Measurements from ENCODE around the gene ANTXR2. TPM values are rescaled to one million over a fixed set of nuclear protein-coding genes. Genes with fewer than 3 reads are reported as not detected.

ANTXR2 gene
- total and polyA plus RNA-seq, 5 experiments from 2014 or later = 11.4 to 22.1 (median 19.3) TPM

DNA sequence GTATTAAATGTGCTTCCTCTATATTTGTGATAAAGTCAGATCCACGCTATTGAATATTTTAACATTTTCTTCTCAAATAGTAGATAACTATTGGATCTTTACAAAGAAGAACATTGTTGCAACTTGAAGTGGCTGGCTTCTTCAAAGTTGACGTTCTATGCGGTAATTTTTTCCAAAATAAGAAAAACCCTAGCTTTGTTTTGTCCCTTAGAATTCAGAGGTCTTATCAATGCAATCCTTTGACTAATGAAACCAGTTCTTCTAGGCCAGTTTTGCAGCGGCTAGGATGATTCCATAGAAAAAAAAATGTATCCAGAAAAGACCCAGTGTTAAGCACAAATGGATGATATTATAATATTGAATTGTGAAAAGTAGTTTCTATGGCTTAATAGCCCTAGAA lies 89.6 kb downstream of the ANTXR2 start:
- H3K36me3 Mint-ChIP-seq = peaks cover 5 to 26% (median 12%) of the 10 kb centered on the region in 3 donors
- no peak overlapping the region for H3K27ac Mint-ChIP-seq
- peaks cover under 1 to 7% (median 2%) of the 10 kb centered on the region in 4 donors for H3K4me1 Mint-ChIP-seq
- DNase-seq (no peak), ATAC-seq (no peak)
- peaks cover 0 to under 1% (median 0%) of the 10 kb centered on the region in 9 donors for H3K9me3 Mint-ChIP-seq
- H3K27me3 Mint-ChIP-seq = no peaks in the 10 kb centered on the region
- POLR2A ChIA-PET = no interaction called here
- H3K4me3 Mint-ChIP-seq = no peak overlapping the region

- Mint-ChIP-seq H3K27me3 (no peaks in the 10 kb centered on the region), H3K27ac (no peak overlapping the region), H3K4me1 (peaks cover 0 to 3% (median 0%) of the 10 kb centered on the region in 4 donors), H3K36me3 (peaks cover 6 to 33% (median 17%) of the 10 kb centered on the region in 3 donors), H3K4me3 (no peak overlapping the region), H3K9me3 (no peaks in the 10 kb centered on the region)
- ATAC-seq (no peak), DNase-seq (no peak)
- POLR2A ChIA-PET = no interaction called here
These were observed 90.3 kb downstream of the ANTXR2 start for GRCh38 chr4:79982601-79983322.

DNA sequence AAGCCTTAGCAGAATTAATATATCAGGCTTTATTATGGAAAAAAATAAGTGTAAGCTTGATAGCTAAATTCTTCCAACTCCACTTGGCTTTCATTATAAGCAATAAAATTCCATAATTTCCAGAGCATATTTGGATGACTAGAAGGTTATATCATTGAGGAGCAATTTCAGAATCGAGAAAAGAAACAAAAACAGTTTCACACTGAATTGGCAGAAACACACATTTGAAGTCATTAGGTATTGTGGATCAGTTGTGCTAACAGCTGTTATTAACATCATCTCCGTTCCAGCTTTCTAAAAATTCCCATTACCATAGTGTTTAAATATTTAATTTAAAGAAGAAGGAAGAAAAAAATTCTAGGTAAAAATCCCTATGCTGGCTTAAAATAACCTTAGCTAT lies 92.6 kb downstream of the ANTXR2 start:
- POLR2A ChIA-PET = interaction anchor here (1.0 kb wide), 1 partner anchor 15 kb away, joined by 3 read pairs; no protein-coding TSS in a partner anchor
- H3K27me3 Mint-ChIP-seq = no peaks in the 10 kb centered on the region
- DNase-seq (no peak), ATAC-seq (no peak)
- no peaks in the 10 kb centered on the region for H3K4me1 Mint-ChIP-seq
- no peak overlapping the region for H3K27ac Mint-ChIP-seq
- no peaks in the 10 kb centered on the region for H3K9me3 Mint-ChIP-seq
- no peak overlapping the region for H3K4me3 Mint-ChIP-seq
- H3K36me3 Mint-ChIP-seq = peaks cover 11 to 56% (median 38%) of the 10 kb centered on the region in 3 donors

DNA sequence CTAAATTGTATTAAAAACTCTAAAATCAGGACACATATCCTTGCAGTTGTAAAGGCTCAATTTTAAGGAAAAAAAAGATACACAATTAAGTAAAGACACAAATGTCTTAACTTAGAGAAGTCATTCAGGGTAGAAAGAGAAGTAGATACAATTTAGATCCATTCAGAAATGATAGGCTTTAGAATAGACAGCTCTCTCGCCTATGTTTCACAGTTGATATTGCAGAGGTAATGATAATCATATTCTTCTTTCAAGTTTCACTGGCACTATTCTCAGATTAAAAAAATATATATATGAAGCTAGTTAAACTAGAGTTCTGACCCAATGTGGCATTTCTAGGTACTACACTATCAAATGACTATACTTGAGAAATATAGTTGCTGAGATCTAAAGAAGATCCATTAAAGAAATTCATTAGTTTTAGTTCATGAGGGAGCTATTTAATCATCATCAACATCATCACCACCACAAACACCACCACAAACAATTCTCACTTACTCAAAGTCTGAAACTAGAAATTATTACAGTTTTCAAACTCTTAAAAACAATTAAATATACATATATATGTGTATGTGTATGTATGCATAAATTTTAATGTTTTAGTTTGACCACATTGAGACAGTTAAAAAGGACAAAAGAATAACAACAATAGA lies 93.1 kb downstream of the ANTXR2 start:
- Mint-ChIP-seq H3K4me3 (no peak overlapping the region), H3K4me1 (no peaks in the 10 kb centered on the region), H3K27me3 (no peaks in the 10 kb centered on the region), H3K9me3 (no peaks in the 10 kb centered on the region), H3K27ac (no peak overlapping the region), H3K36me3 (peaks cover 11 to 60% (median 40%) of the 10 kb centered on the region in 3 donors)
- ATAC-seq (no peak), DNase-seq (no peak)
- POLR2A ChIA-PET = interaction anchor here (1.0 kb wide), 1 partner anchor 14 kb away, joined by 3 read pairs; no protein-coding TSS in a partner anchor

GRCh38 chr4:79977131-79977840 lies 95.7 kb downstream of the ANTXR2 start:
- Mint-ChIP-seq H3K9me3 (peaks cover 0 to 4% (median 0%) of the 10 kb centered on the region in 9 donors), H3K27me3 (no peaks in the 10 kb centered on the region), H3K4me1 (no peaks in the 10 kb centered on the region), H3K36me3 (peaks cover 13 to 64% (median 51%) of the 10 kb centered on the region in 3 donors), H3K4me3 (no peak overlapping the region), H3K27ac (no peak overlapping the region)
- ATAC-seq (no peak), DNase-seq (no peak)
- POLR2A ChIA-PET = no interaction called here

DNA sequence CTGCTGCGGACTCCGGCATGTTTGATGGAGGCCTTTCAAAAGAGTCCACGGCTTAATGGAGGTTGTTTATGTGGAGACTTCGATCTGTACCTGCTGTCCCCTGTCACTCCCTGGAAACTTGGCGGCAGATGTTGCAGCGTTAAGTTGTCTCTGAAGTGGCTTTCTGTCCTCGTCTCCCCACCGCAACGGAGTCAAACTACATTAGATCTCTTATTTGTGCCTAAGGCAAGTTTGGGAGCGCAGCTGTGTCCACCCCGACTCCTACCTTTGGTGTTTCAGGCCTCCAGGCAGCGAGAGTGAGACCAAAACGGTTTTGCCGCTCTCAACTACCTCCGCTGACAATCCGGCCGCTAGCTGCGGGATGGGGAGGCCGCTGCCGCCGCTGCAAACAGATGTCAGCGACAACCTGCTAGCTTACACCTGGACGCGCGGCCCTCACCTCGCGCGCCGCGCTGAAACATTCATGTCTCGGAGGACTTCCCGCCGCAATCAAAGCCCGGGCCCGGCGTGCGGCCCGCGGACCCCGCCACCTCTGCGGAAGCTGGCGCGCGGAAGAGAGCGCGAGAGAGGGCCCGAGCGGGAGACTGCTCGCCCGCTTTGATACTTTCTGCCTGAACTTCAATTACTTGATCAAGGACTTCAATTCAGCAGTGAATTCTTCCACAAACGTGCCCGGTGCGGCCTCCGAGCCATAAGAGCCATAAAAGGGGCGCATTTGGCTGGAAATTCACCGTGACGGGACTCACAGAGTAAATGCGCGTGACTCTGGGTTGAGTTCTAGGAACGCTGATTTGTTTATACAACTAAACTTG lies 108.4 kb downstream of the ANTXR2 start:
- ATAC-seq (no peak), DNase-seq (peak in 1 of 10 donors; percentile 54)
- POLR2A ChIA-PET = no interaction called here
- Mint-ChIP-seq H3K9me3 (peaks cover 0 to 4% (median 0%) of the 10 kb centered on the region in 9 donors), H3K27ac (no peak overlapping the region), H3K27me3 (no peaks in the 10 kb centered on the region), H3K4me3 (no peak overlapping the region), H3K4me1 (no peaks in the 10 kb centered on the region), H3K36me3 (peaks cover 0 to 25% (median 15%) of the 10 kb centered on the region in 3 donors)

- Mint-ChIP-seq H3K27me3 (no peaks in the 10 kb centered on the region), H3K36me3 (peaks cover 0 to 28% (median 15%) of the 10 kb centered on the region in 3 donors), H3K9me3 (peaks cover 0 to 4% (median 0%) of the 10 kb centered on the region in 9 donors), H3K27ac (no peak overlapping the region), H3K4me1 (no peaks in the 10 kb centered on the region), H3K4me3 (no peak overlapping the region)
- no peak for DNase-seq
- no peak for ATAC-seq
- POLR2A ChIA-PET = no interaction called here
These were observed 109.0 kb downstream of the ANTXR2 start for GRCh38 chr4:79964020-79964399.

GRCh38 chr4:79959652-79960051 lies 113.4 kb downstream of the ANTXR2 start:
- no peak for DNase-seq
- H3K36me3 Mint-ChIP-seq = peaks cover 0 to 17% (median 12%) of the 10 kb centered on the region in 3 donors
- no peaks in the 10 kb centered on the region for H3K27me3 Mint-ChIP-seq
- H3K9me3 Mint-ChIP-seq = no peaks in the 10 kb centered on the region
- H3K4me3 Mint-ChIP-seq = no peak overlapping the region
- no peak overlapping the region for H3K27ac Mint-ChIP-seq
- H3K4me1 Mint-ChIP-seq = no peaks in the 10 kb centered on the region
- POLR2A ChIA-PET = no interaction called here
- ATAC-seq = no peak

- ATAC-seq (no peak), DNase-seq (no peak)
- no peaks in the 10 kb centered on the region for H3K4me1 Mint-ChIP-seq
- no peak overlapping the region for H3K4me3 Mint-ChIP-seq
- no peaks in the 10 kb centered on the region for H3K27me3 Mint-ChIP-seq
- H3K36me3 Mint-ChIP-seq = peaks cover 0 to 9% (median 5%) of the 10 kb centered on the region in 3 donors
- no peaks in the 10 kb centered on the region for H3K9me3 Mint-ChIP-seq
- H3K27ac Mint-ChIP-seq = no peak overlapping the region
- POLR2A ChIA-PET = no interaction called here
These were observed 114.4 kb downstream of the ANTXR2 start for GRCh38 chr4:79958466-79959264.

- no peak for DNase-seq
- H3K9me3 Mint-ChIP-seq = no peaks in the 10 kb centered on the region
- no peak overlapping the region for H3K4me3 Mint-ChIP-seq
- no peak overlapping the region for H3K27ac Mint-ChIP-seq
- H3K27me3 Mint-ChIP-seq = no peaks in the 10 kb centered on the region
- POLR2A ChIA-PET = no interaction called here
- ATAC-seq = no peak
- peaks cover 0 to 5% (median 2%) of the 10 kb centered on the region in 3 donors for H3K36me3 Mint-ChIP-seq
- H3K4me1 Mint-ChIP-seq = peaks cover 0 to 5% (median under 1%) of the 10 kb centered on the region in 4 donors
These were observed 123.9 kb downstream of the ANTXR2 start for GRCh38 chr4:79949178-79949577.

DNA sequence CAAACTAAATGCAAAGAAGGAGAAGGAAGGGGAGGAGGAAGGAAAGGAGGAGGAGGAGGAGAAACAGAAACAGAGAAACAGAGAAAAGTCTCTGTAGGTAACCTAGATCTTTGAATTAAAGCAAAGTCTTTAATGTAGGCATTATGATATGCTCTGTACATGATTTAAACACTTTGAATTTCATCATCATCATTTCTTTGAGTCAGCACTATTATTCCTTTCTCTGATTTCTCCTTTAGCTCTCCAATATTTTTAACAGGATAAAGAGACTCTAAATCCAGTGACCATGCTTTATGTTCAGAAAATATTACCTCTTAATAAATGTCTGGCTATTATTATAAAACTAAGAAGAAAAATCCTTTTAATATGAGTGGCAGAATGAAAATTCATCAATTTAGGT lies 124.3 kb downstream of the ANTXR2 start:
- peaks cover 0 to 5% (median under 1%) of the 10 kb centered on the region in 4 donors for H3K4me1 Mint-ChIP-seq
- no peaks in the 10 kb centered on the region for H3K9me3 Mint-ChIP-seq
- POLR2A ChIA-PET = no interaction called here

GRCh38 chr4:79948261-79948660 lies 124.8 kb downstream of the ANTXR2 start:
- peaks cover 0 to 5% (median 2%) of the 10 kb centered on the region in 3 donors for H3K36me3 Mint-ChIP-seq
- POLR2A ChIA-PET = no interaction called here
- no peaks in the 10 kb centered on the region for H3K27me3 Mint-ChIP-seq
- DNase-seq (no peak), ATAC-seq (no peak)
- no peak overlapping the region for H3K27ac Mint-ChIP-seq
- no peak overlapping the region for H3K4me3 Mint-ChIP-seq
- peaks cover 0 to 5% (median under 1%) of the 10 kb centered on the region in 4 donors for H3K4me1 Mint-ChIP-seq
- H3K9me3 Mint-ChIP-seq = no peaks in the 10 kb centered on the region

More for the DNA sequence above, 124.3 kb downstream of the ANTXR2 start:
- peaks cover 0 to 5% (median 2%) of the 10 kb centered on the region in 3 donors for H3K36me3 Mint-ChIP-seq
- H3K27ac Mint-ChIP-seq = no peak overlapping the region
- ATAC-seq (no peak), DNase-seq (no peak)
- H3K4me3 Mint-ChIP-seq = no peak overlapping the region
- H3K27me3 Mint-ChIP-seq = no peaks in the 10 kb centered on the region
